Kidney tubule cell (primary cell): Measurements from ENCODE around the gene TLN1.

Source experiments
- DNase-seq: peaks from one replicate; pipeline ENCODE4 v3.0.0-alpha.2; 2018; ENCODE audit warnings: low spot score

TLN1 gene

DNA sequence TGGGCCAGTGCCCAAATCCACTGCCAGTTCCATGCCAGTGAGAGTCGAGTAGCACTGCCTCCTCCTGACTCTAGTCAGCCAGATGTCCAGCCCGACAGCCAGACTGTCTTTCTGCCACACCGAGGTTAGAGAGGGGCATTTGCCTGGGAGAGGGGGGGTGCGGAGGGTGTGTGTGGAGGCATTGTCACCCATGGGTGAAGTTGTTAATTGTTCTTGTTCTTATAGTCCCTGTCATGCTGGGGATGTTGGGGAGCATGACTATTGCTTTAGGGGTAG is 18.2 kb upstream of the TLN1 start:
- DNase-seq = no peak

DNA sequence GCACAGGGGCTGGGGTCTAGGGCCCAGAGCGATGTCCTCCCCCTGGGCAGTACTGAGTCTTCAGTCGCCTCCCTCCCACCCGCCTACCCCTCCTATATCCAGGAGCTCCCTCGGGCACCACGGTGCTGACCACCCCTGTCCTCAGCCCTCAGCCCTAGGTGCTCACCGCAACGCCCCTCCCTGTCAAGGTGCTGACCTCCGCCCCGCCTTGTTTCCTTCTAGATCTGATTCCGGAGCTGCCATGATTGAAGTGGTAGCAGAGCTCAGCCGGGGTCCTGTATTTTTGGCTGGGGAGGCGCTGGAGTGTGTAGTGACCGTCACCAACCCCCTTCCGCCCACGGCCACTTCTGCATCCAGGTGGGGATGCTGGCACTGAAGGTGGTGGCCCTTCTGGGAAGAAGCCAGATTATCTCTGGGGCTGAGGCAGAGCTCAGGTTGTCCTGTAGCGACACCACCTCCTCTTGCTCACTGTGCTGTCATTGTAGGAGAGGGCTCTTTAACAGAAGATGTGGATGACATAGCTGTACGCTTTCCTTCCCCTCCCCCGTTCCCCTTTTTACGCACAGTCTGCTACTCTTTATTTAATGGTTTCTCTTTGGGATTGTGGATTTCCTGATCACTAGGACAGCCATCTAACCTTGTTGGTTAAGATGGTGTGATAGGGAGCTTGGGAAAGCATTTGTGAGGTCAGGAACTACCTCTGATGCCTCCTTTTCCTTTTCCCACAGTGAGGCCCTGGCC is 17.7 kb upstream of the TLN1 start:
- DNase-seq = peak; percentile 47

DNA sequence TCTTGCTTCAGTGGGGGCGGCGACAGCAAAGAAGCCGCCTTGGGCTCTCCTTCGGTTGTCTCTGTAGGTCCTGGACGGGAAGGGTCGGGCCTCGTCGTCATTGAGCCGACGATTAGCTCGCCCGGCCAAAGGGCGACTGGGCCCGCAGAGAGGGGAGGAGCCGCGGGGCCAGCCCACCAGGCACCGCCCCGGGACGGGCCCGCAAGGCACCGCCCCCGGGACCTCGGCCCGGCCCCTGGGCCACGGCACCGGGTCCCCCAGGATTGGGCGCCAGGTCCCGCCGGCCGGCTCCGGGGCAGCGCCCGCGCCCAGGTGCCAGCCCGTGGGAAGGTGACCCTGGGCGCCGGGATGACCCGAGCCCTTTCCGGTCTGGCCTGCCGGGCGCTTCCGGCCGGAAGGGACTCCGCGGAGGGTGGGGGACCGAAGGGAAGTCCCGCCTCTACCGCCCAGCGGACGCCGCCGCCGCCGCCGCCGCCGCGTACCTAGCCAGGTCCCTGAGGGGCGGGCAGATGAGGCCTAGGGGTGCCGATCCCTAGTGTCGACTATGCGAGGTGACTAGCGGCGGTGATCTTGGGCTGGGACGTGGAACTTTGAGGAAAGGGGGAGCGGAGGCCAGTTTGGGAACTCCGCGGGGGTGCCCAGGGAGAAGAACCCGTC is 17.0 kb upstream of the TLN1 start, which contains the start of the genes GBA2 and RGP1:
TSS of gene GBA2 (minus strand) at position 371 of the 657 bp plus-strand sequence. CDS start 524 bp downstream, outside the sequence.
TSS of gene RGP1 (plus strand) at position 430 of the 657 bp plus-strand sequence. CDS start 469 bp downstream, outside the sequence.
- peak; percentile 88 for DNase-seq

DNA sequence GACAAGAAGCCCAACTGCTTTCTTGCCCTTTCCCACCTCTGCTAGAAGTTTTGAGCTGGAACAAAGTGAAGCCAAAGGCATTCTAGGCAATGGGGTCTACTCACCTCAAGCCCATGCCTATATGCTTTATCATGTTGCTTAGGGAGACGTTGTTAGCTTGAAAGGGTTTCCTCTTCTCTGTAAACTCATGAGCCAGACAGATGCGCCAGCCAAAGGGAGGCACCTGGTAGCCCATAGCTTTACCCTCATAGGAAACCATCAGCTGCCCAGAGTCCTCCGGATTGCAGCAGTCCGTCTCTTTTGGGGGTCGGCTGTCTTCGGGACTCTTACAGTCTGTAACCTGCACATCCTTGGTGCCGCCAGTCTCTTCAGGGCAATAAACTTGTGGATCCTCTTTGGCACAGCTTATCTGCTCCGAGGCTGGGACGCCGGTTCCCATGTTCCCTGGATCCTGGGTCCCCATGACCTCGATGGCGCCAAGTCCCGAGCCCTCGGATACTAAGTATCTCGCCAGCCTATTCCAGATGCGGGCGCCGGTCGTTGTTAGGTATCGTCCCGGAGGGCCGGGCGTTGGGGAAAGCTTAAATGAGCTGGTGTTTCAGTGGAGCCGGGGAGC is 16.4 kb upstream of the TLN1 start:
- DNase-seq = no peak

DNA sequence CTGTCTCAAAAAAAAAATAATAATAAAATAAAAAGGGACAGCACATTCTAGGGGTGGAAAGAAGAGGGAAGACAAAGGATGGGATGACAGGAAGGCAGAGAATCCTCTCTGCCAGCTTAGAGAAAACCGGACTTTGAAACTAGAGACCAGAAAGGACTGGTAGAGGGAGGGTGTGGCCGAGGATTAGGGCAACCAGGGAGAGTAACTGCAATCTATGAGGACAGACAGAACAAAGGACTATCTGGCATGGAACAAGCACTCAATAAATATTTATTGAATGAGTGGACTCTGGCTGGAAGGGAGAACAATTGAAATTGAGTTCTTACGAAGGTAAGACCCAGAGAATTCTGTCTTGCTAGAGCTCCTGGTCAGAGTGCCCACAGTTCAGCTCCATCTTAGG is 14.6 kb upstream of the TLN1 start:
- no peak for DNase-seq

DNA sequence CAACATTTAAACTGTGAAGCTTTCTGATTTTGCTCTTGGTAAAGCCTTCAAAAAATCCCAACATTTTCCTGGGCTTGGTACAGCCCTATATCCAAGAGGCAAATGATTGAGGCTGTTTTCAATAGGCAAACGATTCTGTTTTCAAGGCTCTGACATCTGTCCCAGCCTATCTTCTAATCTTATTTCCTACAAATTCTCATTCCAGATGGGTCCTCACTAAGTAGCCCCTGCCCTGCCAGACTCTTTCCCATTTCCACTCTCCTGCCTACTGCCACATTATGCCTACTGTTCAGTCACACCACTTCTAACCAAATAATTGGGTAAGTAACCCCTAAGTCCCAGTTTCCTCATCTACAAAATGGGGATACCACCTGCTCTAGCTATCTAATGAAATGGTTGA is 13.6 kb upstream of the TLN1 start:
- no peak for DNase-seq

DNA sequence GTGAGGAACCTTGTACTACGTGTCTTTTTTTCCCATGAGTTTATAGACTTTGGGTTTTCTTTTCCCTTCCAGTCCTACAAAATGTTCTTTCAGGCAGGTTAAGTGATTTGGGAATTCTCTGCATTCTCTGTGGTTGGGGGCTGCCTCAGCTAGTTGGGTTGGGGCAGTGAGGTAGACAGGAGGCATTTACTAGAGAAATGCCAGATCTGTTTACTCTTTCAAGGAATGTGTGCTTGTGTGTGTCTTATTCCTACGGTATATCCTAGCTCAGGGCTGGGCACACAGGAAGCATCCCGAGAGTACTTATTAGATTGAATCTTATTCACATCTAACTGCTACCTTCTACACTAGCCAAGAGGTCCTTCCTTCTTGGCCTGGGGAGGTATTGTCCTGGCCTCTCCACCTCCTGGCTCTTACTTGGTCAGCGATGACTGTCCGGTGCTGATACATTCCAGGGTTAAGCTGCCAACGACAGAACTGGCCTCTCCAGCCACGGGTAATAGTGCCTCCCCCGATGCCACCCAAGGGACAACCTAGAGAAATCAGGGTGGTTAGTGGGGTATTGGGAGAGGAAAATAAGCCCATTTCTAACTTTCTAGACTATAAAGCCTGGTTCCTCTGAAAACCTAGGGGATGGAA is 12.0 kb upstream of the TLN1 start:
- no peak for DNase-seq

DNA sequence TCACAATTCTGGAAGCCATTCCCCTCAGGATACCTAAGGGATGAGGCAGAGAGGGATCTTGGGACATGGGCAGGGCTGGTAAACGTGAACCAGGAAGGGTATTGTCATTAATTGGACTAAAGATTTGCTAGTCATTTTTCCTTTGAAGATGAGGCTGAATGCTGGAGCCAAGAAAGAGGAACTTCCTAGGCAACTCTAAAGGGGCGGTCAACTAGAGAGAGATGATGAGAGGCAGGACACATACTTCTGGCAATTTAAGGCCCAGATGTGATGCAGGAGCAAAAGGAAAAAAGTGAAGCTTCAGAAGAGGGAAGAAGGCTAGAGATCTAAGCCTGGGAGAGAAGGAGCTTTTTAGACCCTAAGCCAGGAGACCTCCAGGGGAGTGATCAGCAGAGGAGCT is 11.5 kb upstream of the TLN1 start:
- no peak for DNase-seq

DNA sequence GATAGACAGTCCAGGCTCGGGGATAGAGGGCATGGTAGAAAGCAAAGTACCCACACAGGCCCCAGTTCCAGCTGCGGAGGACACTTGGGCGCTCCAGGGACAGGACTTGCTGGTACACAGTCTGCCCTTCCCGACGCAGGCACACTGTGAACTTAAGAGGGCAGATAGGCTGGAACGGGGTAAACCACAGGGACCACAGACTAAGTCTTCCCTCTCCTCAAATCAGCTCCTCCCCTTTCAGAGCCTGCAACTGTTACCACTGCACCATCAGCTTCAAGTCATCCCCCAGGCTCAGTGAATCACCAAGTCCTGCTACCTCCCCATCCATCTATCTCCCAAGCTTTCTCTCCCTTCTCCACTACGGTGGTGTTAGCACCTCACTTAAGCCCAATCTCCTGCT is 9.7 kb upstream of the TLN1 start:
- no peak for DNase-seq

DNA sequence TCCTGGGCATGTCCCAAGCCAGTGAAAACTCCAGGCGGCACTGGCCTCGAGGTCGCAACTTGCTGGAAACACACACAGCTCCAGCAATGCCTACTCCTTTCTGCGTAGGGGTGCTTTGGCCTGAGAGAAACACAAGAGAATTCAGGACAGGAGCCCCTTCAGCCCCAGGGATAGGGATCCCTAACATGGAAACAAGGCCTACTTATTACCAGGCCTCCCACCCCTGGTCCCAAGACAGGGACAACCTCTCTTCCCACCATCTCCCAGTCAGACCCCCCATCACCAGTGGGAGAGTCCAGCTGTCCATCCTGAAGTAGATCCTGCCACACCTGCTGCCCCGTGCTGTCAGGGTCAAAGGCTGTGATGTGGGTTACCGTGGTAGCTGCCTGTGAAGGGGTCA is 8.2 kb upstream of the TLN1 start:
- DNase-seq = no peak

DNA sequence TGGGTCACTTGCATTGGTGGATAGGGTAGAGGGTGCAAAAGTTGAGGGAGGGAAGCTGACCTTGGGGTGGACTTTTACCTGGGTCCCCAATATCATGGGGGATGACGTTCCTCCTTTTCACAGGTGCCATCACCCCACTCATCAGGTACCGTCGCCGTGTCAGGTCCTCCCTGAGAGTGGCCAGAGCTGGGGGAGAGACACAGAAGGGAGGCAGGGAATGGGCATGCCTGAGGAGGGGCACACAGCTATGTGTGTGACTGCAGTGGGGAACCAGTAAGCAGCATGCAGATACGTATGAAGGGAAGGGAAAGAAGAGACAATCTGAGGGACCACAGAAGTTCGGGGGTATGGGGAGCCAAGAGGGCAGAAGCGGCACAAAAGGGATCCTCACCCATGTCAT is 6.9 kb upstream of the TLN1 start:
- DNase-seq = no peak

DNA sequence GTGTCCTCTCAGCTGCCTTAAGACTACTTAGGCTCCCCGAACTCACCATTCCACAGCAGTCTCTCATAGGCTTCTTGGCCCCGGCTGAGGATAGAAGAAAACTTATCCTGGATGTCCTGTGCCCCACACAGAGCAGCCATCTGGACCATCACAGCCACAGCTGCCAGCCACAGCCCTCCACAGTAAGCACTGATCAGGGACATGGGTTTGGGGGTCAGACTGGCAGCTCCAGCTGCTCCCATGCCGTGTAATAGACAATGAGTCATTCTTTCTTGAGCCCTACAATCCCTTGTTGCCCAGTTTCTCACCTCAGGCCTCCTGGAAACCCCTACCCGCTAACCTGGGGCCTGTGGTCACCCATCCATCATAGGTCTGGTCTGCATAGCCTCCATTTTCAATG is 6.2 kb upstream of the TLN1 start:
- DNase-seq = no peak

DNA sequence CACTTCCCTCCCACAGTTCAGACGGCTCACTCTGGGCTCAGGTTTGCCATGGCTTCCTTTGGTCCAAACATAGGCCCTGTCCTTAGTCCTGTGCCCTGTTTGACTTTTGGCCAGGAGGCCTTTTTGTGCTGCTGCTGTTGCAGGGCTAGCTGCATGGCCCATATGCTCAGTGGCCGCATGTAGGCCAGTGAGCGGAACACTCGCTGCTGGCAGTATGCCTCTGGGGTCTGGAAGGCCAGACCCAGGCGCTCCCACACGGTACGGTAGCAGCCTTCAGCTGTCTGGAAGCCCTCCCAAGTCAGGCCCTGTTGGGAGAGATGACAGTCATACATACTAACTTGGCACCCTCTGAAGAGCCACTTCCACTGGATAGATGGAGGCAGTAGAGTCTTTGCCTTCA is 5.1 kb upstream of the TLN1 start:
- no peak for DNase-seq

DNA sequence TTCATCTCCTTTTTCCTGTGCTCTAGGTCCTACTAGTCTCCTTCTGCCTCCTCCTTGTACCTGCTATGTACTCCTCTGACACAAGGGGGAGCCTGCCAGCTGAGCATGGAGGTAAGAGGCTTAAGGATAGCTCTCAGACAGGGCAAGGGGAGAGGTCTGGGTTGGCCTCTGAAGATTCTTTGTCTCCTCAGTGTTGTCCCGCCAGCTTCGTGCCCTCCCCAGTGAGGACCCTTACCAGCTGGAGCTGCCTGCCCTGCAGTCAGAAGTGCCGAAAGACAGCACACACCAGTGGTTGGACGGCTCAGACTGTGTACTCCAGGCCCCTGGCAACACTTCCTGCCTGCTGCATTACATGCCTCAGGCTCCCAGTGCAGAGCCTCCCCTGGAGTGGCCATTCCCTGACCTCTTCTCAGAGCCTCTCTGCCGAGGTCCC is 4.2 kb upstream of the TLN1 start:
- peak; percentile 79 for DNase-seq

DNA sequence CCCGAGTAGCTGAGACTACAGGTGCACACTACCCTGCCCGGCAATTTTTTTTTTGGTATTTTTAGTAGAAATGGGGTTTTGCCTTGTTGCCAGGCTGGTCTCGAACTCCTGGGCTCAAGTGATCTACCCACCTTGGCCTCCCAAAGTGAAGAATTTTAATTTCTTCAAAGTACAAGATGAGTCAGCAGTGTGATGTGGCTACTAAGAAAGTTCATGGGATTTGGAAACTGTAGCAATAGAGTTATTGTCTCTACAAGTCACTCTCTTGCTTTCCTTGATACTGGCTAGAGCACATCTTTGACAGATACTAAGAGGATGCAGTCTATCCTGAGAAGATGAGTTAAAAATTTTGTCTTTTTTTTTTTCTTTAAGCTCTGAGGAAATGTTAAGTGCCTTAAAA is 2.1 kb upstream of the TLN1 start:
- DNase-seq = no peak

DNA sequence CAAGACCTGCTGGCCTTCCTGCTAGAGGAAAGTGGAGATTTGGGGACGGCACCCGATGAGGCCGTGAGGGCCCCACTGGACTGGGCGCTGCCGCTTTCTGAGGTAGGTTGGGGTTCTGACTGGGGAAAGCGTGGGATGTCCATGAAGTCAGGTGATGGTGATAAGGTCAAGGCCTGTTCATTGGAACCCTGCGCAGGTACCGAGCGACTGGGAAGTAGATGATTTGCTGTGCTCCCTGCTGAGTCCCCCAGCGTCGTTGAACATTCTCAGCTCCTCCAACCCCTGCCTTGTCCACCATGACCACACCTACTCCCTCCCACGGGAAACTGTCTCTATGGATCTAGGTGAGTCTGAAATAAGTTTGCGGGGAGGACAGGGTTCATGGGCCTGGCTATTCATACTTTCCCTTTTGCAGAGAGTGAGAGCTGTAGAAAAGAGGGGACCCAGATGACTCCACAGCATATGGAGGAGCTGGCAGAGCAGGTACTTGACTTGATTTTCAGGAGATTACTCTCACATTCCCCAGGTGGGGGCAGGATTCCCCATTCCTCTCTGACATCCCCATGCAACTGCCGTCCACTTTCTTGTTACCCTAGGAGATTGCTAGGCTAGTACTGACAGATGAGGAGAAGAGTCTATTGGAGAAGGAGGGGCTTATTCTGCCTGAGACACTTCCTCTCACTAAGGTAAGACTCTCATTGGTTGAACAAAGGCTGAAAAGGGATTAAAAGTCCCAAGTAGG is 976 bp upstream of the TLN1 start:
- DNase-seq = peak; percentile 86

DNA sequence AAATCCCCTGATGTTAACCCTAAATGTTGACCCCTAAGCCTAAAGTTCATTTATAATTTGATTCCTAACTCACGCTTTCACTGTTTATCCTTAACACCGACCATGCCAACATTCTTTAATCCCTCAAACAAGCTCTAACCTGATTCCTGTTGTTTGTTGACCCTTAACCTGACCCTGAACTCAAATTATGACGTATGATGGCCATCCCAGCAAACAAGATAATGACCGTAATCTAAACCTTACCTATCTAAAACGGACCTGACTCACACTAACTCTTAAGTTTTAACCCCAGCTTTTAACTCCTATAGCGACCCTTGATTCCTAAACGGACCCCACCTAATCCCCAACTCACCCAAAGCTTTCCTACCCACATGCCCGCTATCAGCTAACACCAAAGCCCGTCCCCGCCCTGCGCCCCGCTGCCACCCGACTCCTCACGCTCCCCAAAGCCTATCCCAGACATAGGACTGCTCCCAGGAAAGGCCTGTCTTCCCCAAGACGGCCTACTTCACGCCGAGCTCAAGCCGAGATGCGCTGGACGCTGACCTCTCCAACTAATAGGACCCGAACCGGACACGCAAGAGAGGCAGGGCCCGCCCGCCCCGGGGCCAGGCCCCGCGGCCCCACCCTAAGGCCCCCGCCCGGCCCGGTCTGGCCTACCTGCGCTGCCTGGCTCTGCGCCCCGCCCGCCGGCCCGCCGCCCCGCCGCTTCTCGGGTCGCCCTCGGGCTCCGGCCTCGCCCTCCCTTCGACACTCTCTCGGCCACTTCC is 395 bp downstream of the TLN1 start:
- peak; percentile 36 for DNase-seq

DNA sequence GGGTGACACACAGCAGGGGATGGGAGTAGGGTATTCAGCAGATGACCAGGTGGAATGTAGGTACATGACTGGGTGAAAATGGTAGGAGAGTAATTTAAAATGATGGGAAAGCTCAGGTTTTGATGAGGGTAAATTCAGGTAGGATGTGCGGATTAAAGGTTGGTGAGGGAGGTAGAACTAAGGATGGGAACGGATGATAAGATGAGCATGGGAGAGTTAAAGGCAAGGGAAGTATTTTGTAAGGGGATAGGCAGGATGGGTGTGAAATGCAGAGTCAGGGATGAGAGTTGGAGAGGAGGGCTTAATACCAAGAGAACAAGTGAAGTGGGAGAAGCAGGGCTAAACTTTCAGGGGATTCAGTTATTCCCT is 1.5 kb downstream of the TLN1 start:
- no peak for DNase-seq

DNA sequence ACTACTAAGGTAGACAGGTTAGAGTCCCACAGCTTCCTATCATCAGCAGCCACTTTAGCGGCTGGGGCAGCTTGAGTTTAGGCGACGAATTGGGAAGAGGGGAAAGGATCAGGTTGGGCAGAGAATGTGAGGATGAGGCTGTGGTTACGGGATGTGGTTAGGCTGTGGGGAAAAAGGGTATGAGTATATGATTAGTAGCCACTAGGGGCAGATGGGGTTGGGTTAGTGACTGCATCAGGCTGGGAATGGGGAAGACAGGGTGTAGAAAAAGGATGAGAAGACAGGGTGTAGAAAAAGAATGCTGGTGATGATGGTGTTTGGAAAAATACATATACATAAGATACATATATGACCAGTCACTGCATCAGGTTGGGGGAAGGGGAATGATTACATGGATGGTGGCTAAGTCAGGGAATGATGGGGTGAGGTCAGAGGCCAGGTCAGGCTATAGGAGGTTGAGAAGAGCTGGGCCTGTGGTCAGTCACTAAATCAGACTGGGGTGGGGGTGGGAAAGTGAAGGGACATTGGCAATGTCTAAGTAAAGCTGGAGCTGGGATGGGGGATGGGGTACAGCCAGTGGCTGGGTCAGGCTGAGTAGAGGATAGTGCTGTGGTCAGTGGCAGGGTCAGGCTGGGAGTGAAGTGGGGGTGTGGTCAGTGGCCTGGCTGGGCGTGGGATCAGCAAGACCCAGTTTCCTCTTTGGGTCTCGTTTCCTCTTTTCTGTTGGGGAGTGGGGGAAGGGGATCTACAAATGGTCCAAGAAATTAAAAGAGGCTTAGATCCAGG is 2.1 kb downstream of the TLN1 start:
- peak; percentile 88 for DNase-seq

DNA sequence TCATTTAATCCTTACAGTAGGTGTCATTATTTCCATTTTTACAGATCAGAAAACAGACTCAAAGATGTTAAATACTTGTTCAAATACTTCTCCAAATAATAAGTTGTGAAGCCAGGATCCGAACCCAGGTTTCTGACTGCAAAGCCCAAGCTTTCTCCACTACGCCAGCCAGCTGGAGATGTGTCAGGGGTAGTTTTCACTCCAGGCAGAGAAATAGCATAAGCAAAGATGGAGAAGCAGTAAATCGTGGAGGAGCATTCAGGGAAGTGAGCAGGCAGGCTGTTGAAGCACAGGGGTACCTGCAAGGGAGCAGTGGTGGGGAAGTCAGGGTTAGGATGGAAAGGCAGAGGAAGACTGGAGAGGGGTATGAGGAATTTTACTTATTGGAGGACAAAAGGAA is 2.9 kb downstream of the TLN1 start:
- no peak for DNase-seq
